GM18505 (cell line): Measurements from ENCODE around the gene TPGS1.
A peak's percentile ranks its signal among the peaks of the same experiment; 100 is the strongest.

Source experiments
- ATAC-seq: cut with Tn5 transposase; IDR thresholded peaks from one replicate; pipeline ENCODE4 v1.9.1; 2021; ENCODE audit not compliant: unreplicated experiment
- POLR2A ChIP-seq: IDR thresholded peaks from 4 replicates; pipeline ENCODE4 v1.6.1; 2011; ENCODE audit warnings: borderline replicate concordance; ENCODE audit not compliant: insufficient read depth, insufficient read length; ENCODE audit errors: extremely low read depth

TPGS1 gene

GRCh38 chr19:495402-496111 is 11.7 kb upstream of the TPGS1 start:
- no peak for ATAC-seq
- no peak for TF ChIP-seq POLR2A

DNA sequence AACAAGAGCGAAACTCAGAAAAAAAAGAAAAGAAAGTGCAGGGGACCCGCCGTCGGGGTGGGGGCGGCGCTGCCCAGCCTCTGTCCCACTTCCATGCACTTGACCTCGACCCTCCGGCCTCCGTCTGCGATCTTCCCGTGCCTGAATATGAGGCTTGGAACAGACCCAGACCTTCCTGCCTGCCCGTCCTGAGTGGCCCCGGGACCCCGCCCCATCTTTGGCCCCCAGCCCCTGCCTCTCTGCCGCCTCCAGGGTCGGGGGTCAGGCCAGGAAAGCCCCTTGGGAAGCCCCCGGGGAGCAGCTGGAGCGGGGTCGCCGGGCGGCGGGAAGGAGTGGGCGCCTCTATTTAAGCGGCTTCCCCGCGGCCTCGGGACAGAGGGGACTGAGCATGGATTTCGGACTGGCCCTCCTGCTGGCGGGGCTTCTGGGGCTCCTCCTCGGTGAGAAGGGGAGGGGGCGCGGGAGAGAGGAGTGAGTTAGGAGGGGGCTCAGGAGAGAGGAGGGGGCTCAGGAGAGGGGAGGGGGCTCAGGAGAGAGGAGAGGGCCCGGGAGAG is 11.1 kb upstream of the TPGS1 start, which contains the start of gene MADCAM1:
Gene MADCAM1, plus strand, starts transcription at position 375 of the 554 bp plus-strand sequence. Its CDS starts 14 bp downstream, at position 389.
- ATAC-seq: no peak
- TF ChIP-seq POLR2A: no peak

DNA sequence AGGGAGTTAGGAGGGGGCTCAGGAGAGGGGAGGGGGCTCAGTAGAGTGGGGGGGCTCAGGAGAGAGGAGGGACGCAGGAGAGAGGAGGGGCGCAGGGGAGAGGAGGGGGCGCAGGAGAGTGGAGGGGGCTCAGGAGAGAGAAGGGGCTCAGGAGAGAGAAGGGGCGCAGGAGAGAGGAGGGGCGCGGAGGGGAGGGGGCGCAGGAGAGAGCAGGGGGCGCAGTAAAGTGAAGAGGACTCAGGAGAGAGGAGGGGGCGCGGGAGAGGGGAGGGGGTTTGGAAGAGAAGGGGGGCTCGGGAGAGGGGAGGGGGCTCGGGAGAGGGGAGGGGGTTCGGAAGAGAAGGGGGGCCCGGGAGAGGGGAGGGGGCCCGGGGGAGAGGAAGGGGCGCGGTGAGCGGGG is 10.3 kb upstream of the TPGS1 start:
- ATAC-seq: no peak
- no peak for TF ChIP-seq POLR2A

DNA sequence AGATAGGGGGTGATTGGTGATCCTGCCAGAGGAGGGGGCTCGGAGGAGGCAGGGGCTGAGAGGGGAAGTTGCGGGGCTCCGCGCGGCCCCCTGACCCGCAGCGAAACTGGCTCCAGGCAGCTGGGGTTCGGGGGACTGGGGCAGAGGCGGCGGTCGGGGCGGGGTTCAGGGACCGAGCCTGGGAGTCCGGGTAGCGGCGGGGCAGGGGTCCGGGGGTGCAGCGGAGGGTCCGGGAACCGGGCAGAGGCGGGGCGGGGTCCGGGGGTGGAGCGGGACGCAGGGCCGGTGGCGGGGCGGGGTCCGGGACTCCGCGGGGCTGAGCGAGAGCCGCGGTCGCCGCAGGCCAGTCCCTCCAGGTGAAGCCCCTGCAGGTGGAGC is 9.8 kb upstream of the TPGS1 start:
- ATAC-seq: no peak
- no peak for TF ChIP-seq POLR2A

DNA sequence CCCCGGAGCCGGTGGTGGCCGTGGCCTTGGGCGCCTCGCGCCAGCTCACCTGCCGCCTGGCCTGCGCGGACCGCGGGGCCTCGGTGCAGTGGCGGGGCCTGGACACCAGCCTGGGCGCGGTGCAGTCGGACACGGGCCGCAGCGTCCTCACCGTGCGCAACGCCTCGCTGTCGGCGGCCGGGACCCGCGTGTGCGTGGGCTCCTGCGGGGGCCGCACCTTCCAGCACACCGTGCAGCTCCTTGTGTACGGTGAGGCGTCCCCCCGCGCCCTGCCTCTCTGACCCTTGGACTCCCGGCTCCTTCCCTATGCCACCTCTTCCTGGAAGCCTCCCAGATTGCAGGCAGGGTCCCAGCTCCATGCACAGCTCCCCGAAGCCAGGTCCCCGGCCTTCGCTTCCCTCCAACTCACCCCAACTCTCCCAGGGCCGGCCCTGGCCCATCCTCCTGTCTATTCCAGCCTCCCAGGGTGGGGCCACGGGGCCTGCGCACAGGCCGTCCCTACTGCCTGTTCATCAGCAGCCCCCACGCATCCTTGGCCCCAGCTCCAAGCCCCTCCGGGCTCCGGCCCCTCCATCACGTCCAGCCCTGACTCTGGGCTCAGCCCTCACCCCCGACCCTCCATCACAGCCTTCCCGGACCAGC is 9.3 kb upstream of the TPGS1 start:
- ATAC-seq: no peak
- no peak for TF ChIP-seq POLR2A

DNA sequence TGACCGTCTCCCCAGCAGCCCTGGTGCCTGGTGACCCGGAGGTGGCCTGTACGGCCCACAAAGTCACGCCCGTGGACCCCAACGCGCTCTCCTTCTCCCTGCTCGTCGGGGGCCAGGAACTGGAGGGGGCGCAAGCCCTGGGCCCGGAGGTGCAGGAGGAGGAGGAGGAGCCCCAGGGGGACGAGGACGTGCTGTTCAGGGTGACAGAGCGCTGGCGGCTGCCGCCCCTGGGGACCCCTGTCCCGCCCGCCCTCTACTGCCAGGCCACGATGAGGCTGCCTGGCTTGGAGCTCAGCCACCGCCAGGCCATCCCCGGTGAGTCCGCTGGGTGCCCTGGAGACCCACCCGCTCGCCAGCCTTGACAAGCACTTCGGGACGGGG is 8.8 kb upstream of the TPGS1 start:
- ATAC-seq: no peak
- TF ChIP-seq POLR2A: no peak

DNA sequence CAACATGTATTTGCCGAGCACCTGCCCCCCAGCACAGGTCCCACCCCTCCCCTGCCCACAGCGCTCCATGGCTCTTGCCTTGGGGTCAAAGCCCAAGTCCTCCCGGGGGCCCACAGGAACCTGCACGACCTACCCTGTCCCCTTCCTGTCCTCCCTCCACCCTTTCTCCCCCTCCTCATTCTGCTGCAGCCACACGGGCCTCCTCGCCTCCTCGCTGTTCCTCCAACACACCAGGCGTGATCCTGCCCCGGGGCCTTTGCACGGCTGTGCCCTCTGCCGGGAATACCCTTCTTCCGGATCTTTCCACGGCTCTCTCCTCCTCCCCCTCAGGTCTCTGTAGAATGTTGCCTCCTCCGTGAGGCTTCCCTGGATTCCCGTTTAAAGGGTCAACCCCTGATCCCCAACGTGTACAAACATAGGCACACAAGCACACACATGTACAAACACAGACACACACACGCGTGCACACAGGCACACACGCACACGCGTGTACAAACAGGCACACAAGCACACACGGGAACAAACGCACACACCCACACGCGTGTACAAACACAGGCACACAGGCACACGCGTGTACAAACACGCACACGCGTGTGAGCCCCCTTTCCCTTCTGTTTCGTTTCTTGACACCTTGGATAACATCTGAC is 8.2 kb upstream of the TPGS1 start:
- TF ChIP-seq POLR2A: no peak
- ATAC-seq: no peak

- no peak for ATAC-seq
- no peak for TF ChIP-seq POLR2A
Measured at GRCh38 chr19:501646-502045, 5.7 kb upstream of the TPGS1 start.

- no peak for ATAC-seq
- TF ChIP-seq POLR2A: no peak
Measured at GRCh38 chr19:504616-505015, 2.7 kb upstream of the TPGS1 start.

DNA sequence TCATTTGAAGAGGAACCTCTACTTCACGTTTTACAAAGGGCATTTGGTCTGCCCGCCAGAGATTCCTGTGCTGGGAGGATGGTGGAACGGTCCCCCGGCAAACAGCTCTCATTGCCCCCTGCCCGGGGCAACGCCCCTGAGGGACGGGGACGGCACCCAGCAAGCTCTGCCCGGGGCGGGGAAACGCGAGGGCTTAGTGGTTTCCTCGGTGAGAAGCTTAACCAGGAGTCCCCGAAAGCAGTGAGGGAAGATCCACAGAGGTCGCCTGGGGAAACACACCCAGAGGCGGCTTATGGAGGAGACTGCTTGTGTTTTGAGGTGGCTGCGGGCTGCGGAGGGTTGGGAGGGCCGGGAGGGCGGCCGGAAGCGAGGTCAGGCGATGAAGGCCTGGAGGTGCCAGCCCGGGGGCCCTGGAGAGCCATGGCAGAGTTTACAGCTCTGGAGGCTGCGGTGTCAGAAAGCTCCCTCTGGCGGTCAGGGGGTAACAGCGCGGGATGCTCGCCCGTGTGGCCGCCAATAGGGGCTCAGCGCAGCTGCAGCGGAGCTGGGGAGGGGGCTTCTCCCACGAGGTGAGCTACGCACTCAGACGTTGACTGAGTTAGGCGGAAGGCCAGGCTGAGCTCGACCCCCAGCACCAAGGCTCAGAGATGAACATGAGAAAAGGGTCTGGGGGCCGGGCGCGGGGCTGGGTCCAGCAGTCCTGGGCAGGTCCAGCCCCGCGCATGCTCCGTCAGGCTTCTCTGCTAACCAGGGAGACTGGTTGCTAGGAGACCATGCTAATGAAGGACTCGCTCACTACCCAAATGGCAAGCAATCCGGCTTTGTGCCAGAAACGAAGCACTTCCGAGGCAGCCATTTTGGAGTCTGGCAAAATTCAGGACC is 652 bp upstream of the TPGS1 start:
- peak; percentile 65 for TF ChIP-seq POLR2A

GRCh38 chr19:508204-509150 is 1.2 kb downstream of the TPGS1 start:
- ATAC-seq: no peak
- TF ChIP-seq POLR2A: no peak

More for the DNA sequence above, 652 bp upstream of the TPGS1 start:
- peak; percentile 56 for ATAC-seq

- ATAC-seq: no peak
- TF ChIP-seq POLR2A: peak; percentile 55
Measured at GRCh38 chr19:510606-511100, 3.4 kb downstream of the TPGS1 start.
